ENCODE measurements around the gene SUFU. TPM values are rescaled to one million over a fixed set of nuclear protein-coding genes. Genes with fewer than 3 reads are reported as not detected.

The SUFU gene
- total and polyA plus RNA-seq, 2 of the 8 experiments (the other 6 are each of a cell fraction or from before 2014, with no cell fraction given) = 7.0 to 10.8 TPM

DNA sequence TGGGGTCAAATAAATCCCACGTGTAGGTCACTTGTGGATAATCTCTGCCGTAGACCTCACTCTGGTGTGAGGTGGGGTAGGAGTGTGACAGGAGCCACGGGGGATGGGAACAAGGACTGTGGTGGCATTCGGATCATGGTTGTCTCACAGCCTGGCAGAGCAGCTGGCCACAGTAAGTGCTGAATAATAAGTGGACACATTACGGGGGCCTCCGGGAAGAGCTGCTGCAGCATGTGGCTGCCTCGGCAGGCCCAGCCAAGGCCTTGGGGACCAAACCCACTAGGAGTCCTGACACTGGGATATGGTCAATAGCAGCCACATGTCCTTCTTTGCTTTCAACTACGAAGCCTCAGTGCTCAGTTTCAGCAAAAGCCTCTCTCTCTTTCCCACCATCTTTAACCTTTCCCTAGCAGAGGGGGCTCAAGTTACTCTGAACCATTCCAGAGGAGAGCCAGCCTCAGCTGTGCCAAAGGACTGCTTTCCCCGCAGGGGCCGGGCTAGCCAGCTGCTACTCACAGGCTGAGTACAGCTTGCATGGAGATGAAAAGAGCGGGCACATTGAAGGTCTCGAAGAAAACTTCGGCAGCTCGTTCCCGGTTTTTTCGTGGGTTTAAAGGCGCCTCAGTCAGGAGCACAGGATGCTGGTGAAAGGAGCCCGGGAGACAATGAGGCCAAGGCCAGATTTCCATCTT lies 18.5 kb upstream of the SUFU start:
- Histone ChIP-seq H2BK5ac (ENCODE audit: low read depth, low read length) (no peak overlapping the region), H3K23me2 (ENCODE audit: low read depth, low read length) (no peaks in the 10 kb centered on the region), H3K14ac (ENCODE audit: insufficient read length) (no peak overlapping the region), H3K4ac (replicated peaks; ENCODE audit: insufficient read length, low read depth, low read length) (no peak overlapping the region), H2BK20ac (ENCODE audit: low read length) (no peak overlapping the region), H3K27ac (ENCODE audit: low read depth, low read length) (no peak overlapping the region), H2BK15ac (ENCODE audit: low read length) (no peak overlapping the region), H3K4me1 (replicated peaks in 1 of 4; ENCODE audit: control insufficient read depth in 3 of 4, insufficient read depth in 4 of 4, low read length in 3 of 4) (no peaks in the 10 kb centered on the region), H3K4me2 (ENCODE audit: insufficient read depth in 1 of 2, low read depth in 2 of 2, low read length in 2 of 2) (no peak overlapping the region), H4K20me1 (replicated peaks in 1 of 2; ENCODE audit: control insufficient read depth in 1 of 2, insufficient read depth in 2 of 2, low read length in 2 of 2) (peaks cover 0 to 10% of the 10 kb centered on the region in 2 experiments), H3K23ac (ENCODE audit: insufficient read length) (no peak overlapping the region), H2AK5ac (ENCODE audit: low read depth, low read length) (no peak overlapping the region), H3K4me3 (ENCODE audit: extremely low read depth in 1 of 4, insufficient read depth in 2 of 4, low read depth in 3 of 4, low read length in 4 of 4) (no peak overlapping the region), H3K56ac (replicated peaks; ENCODE audit: insufficient read length, low read depth, low read length) (no peak overlapping the region), H2BK120ac (replicated peaks; ENCODE audit: low read depth, low read length) (no peak overlapping the region), H3K9me3 (ENCODE audit: insufficient read depth in 2 of 2, low read depth in 1 of 2, low read length in 1 of 2) (no peaks in the 10 kb centered on the region), H4K5ac (ENCODE audit: insufficient read length, low read depth, low read length) (no peak overlapping the region), H4K91ac (replicated peaks; ENCODE audit: insufficient read length, low read length) (no peak overlapping the region), H3K18ac (ENCODE audit: extremely low read depth, low read length) (no peak overlapping the region), H3K36me3 (ENCODE audit: control insufficient read depth in 2 of 4, insufficient read depth in 4 of 4, low read length in 3 of 4) (peaks cover 29 to 69% (median 56%) of the 10 kb centered on the region in 4 experiments), H3K9ac (replicated peaks in 1 of 4; ENCODE audit: extremely low read depth in 1 of 4, low read depth in 3 of 4, low read length in 3 of 4) (no peak overlapping the region), H4K8ac (ENCODE audit: extremely low read depth, insufficient read depth, low read length) (no peak overlapping the region), H2BK12ac (ENCODE audit: low read depth, low read length) (no peak overlapping the region), H2AFZ (ENCODE audit: low read length) (no peak overlapping the region), H3K79me2 (ENCODE audit: control insufficient read depth in 1 of 2, insufficient read depth in 2 of 2, low read length in 2 of 2) (no peaks in the 10 kb centered on the region), H3K79me1 (ENCODE audit: low read depth, low read length) (no peaks in the 10 kb centered on the region), H3K27me3 (replicated peaks in 1 of 4; ENCODE audit: control insufficient read depth in 3 of 4, extremely low read depth in 1 of 4, insufficient read depth in 3 of 4, low read length in 3 of 4) (no peaks in the 10 kb centered on the region)
- CTCF ChIA-PET (ENCODE audit: partially characterized antibody) = interaction anchor here (1.1 to 8.1 kb wide), 8 partner anchors 18 to 101 kb away, joined by 3 to 77 read pairs (median 4); partner anchors contain the start of gene ACTR1A
- DNase-seq (ENCODE audit: low read depth in 1 of 2, low spot score in 2 of 2) (no peak), FAIRE-seq (no peak)
- POLR2A ChIA-PET (ENCODE audit: partially characterized antibody) = no interaction called here
- TF ChIP-seq KDM1A (IDR thresholded peaks at IDR 0.05; ENCODE audit: borderline replicate concordance, low read length) = no peak
- TF ChIP-seq, protein P1, sequence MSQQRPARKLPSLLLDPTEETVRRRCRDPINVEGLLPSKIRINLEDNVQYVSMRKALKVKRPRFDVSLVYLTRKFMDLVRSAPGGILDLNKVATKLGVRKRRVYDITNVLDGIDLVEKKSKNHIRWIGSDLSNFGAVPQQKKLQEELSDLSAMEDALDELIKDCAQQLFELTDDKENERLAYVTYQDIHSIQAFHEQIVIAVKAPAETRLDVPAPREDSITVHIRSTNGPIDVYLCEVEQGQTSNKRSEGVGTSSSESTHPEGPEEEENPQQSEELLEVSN (IDR thresholded peaks at IDR 0.05) = no peak
- no peak for TF ChIP-seq TAF1 (IDR thresholded peaks at IDR 0.05; ENCODE audit: low read depth, low read length)
- no peak for TF ChIP-seq GTF2F1 (IDR thresholded peaks at IDR 0.05; ENCODE audit: borderline replicate concordance, low read depth, low read length)
- no peak for TF ChIP-seq SP1 (IDR thresholded peaks at IDR 0.05; ENCODE audit: low read depth, low read length)
- TF ChIP-seq NANOG (IDR thresholded peaks at IDR 0.05; ENCODE audit: insufficient read depth, low read depth, low read length, poor library complexity, severe bottlenecking) = no peak
- no peak for TF ChIP-seq SUZ12 (IDR thresholded peaks at IDR 0.05; ENCODE audit: low read length)
- 88% methylated on average over 18 of the region's 18 CpGs; no CpG with 5 or more reads in 1 of the 2 experiments for WGBS, 2 experiments (ENCODE audit: extremely low coverage in 1 of 2, insufficient coverage in 1 of 2, insufficient read length in 1 of 2, insufficient replicate concordance in 2 of 2, low coverage in 1 of 2, low lambda C conversion rate in 2 of 2, missing lambda C conversion rate in 1 of 2)

All from H1 (cell line).